HG03103 (cell line): ENCODE results near the gene TEX51.

Experiments used
- ATAC-seq: cut with Tn5 transposase; IDR thresholded peaks from one replicate; pipeline ENCODE4 v1.9.1; 2021; ENCODE audit warnings: low read depth; ENCODE audit not compliant: unreplicated experiment

TEX51 gene

GRCh38 chr2:126890551-126891450 is 7.9 kb upstream of the TEX51 start:
- ATAC-seq: no peak

GRCh38 chr2:126891681-126892500 is 6.8 kb upstream of the TEX51 start:
- ATAC-seq: no peak

GRCh38 chr2:126893153-126893552 is 5.5 kb upstream of the TEX51 start:
- no peak for ATAC-seq

GRCh38 chr2:126893606-126894005 is 5.1 kb upstream of the TEX51 start:
- ATAC-seq: no peak

- ATAC-seq: no peak
Observed at GRCh38 chr2:126894082-126894481, 4.6 kb upstream of the TEX51 start.

GRCh38 chr2:126894585-126895182 is 4.0 kb upstream of the TEX51 start:
- ATAC-seq: no peak

GRCh38 chr2:126895336-126895735 is 3.4 kb upstream of the TEX51 start:
- ATAC-seq: no peak

GRCh38 chr2:126896471-126896870 is 2.2 kb upstream of the TEX51 start:
- no peak for ATAC-seq

- no peak for ATAC-seq
Observed at GRCh38 chr2:126899616-126900185, 1.0 kb downstream of the TEX51 start.

- ATAC-seq: no peak
Observed at GRCh38 chr2:126900646-126901319, 2.1 kb downstream of the TEX51 start.

GRCh38 chr2:126901459-126901858 is 2.8 kb downstream of the TEX51 start:
- no peak for ATAC-seq

- no peak for ATAC-seq
Observed at GRCh38 chr2:126902152-126902835, 3.6 kb downstream of the TEX51 start.

- no peak for ATAC-seq
Observed at GRCh38 chr2:126902859-126903258, 4.2 kb downstream of the TEX51 start.

GRCh38 chr2:126905991-126906390 is 7.3 kb downstream of the TEX51 start:
- no peak for ATAC-seq

- no peak for ATAC-seq
Observed at GRCh38 chr2:126906781-126907180, 8.1 kb downstream of the TEX51 start.

GRCh38 chr2:126907671-126908070 is 9.0 kb downstream of the TEX51 start:
- no peak for ATAC-seq

GRCh38 chr2:126908721-126909177 is 10.1 kb downstream of the TEX51 start:
- no peak for ATAC-seq

- no peak for ATAC-seq
Observed at GRCh38 chr2:126909366-126909765, 10.7 kb downstream of the TEX51 start.

GRCh38 chr2:126909781-126910180 is 11.1 kb downstream of the TEX51 start:
- no peak for ATAC-seq

GRCh38 chr2:126910637-126911036 is 11.9 kb downstream of the TEX51 start:
- no peak for ATAC-seq
